ENCODE measurements around the gene FAM229B. TPM values are rescaled to one million over a fixed set of nuclear protein-coding genes. Genes with fewer than 3 reads are reported as not detected.

FAM229B gene
- total RNA-seq (2012; rRNA removed) (8.6 and 11.4 TPM in 2 replicates), polyA plus RNA-seq (2012; rRNA removed) (23.2 and 25.6 TPM in 2 replicates), Bru-seq, nascent RNA (percentile 50 among the genes with signal in this experiment), BruChase-seq, experiment 1, labeled RNA remaining after a 6-hour chase (percentile 53 among the genes with signal in this experiment), BruChase-seq, experiment 2, labeled RNA remaining after a 2-hour chase (percentile 51 among the genes with signal in this experiment)
- polyA plus RNA-seq (2012; cell fraction: cytosol; rRNA removed): 5.0 and 13.4 TPM in 2 replicates
- polyA plus RNA-seq (2012; cell fraction: nucleus; rRNA removed; ENCODE audit: low replicate concordance): 0.74 and 11.5 TPM in 2 replicates
- long read RNA-seq, transcript FAM229B-201 (4 exons, 2,543 nt): major isoform, 17 of 20 reads
- long read RNA-seq, partial matches to known transcripts: 1 of 20 reads
- long read RNA-seq, other reads (novel, unspliced or antisense): 2 of 20 reads

- no peaks in the 10 kb centered on the region for H3K9me3 ChIP-seq (ENCODE audit: control insufficient read depth, insufficient read depth, low read length)
- H3K4me3 ChIP-seq (ENCODE audit: insufficient read depth, low read depth, low read length): peak within 1 kb of the TSS; percentile 69
- H4K5ac ChIP-seq (ENCODE audit: low read depth, low read length): peak within 1 kb of the TSS; percentile 10; the same call in 1 of the 2 replicates
- TF ChIP-seq MXI1 (IDR thresholded peaks at IDR 0.05; ENCODE audit: borderline replicate concordance, low read depth, low read length) (peak; percentile 85; the same call in 1 of the 2 replicates), MAZ (IDR thresholded peaks at IDR 0.05; ENCODE audit: borderline replicate concordance, low read depth, low read length) (0 out of 2 replicates have a peak, but pooled peaks have one; percentile 10), RAD21 (IDR thresholded peaks at IDR 0.05; ENCODE audit: low read length) (0 out of 2 replicates have a peak, but pooled peaks have one; percentile 3), POLR2A (IDR thresholded peaks at IDR 0.05; ENCODE audit: low read depth, low read length) (peak; percentile 69), RCOR1 (IDR thresholded peaks at IDR 0.05; ENCODE audit: insufficient replicate concordance, low read length) (no peak), SMC3 (IDR thresholded peaks at IDR 0.05; ENCODE audit: low read depth, low read length) (no peak), FOS (IDR thresholded peaks at IDR 0.05; ENCODE audit: low read depth, low read length) (0 out of 2 replicates have a peak, but pooled peaks have one; percentile 3), CTCF (conservative IDR thresholded peaks at IDR 0.05; ENCODE audit: low read depth, low read length) (0 out of 2 replicates have a peak, but pooled peaks have one; percentile 8)
- H2BK15ac ChIP-seq (ENCODE audit: low read depth, low read length): peak within 1 kb of the TSS; percentile 3; the same call in 1 of the 3 replicates
- H2AK9ac ChIP-seq (replicated peaks; ENCODE audit: low read depth, low read length, poor library complexity): peak within 1 kb of the TSS; percentile 35
- dilution Hi-C loops (cut with HindIII; ENCODE audit: low sequenced_read_pairs, unreplicated experiment) (no loop called here), in situ Hi-C loops (cut with MboI; ENCODE audit: low sequenced_read_pairs) (no loop called here), intact Hi-C loops (cut with micrococcal nuclease) (loop anchor here (2.0 kb wide), 1 partner anchor 75 kb away; no protein-coding TSS in a partner anchor)
- H3K79me1 ChIP-seq (ENCODE audit: low read depth in 1 of 2, low read length in 2 of 2): peaks cover 3 to 7% of the 10 kb centered on the region in 2 experiments; a peak in 1 of 4 replicates
- no peaks in the 10 kb centered on the region for H3K27me3 ChIP-seq (ENCODE audit: control insufficient read depth, insufficient read depth, low read length)
- POLR2A ChIA-PET (ENCODE audit: unreplicated experiment): no interaction called here
- WGBS, 2 experiments (ENCODE audit: extremely low coverage in 2 of 2, insufficient read length in 1 of 2): 0% methylated on average over 39 of the region's 60 CpGs; no CpG with 5 or more reads in 1 of the 2 experiments
- no peaks in the 10 kb centered on the region for H3K9me1 ChIP-seq (ENCODE audit: insufficient read depth, low read length)
- H3K18ac ChIP-seq (ENCODE audit: low read depth, low read length): peak within 1 kb of the TSS; percentile 42
- peak within 1 kb of the TSS; percentile 65; the same call in 1 of the 2 replicates for H3K56ac ChIP-seq (ENCODE audit: extremely low read depth, insufficient read depth, low read length)
- H3K36me3 ChIP-seq (ENCODE audit: control insufficient read depth, insufficient read depth, low read length): no peaks in the 10 kb centered on the region
- peak within 1 kb of the TSS; percentile 39; the same call in 1 of the 2 replicates for H2BK120ac ChIP-seq (ENCODE audit: low read depth, low read length)
- peak within 1 kb of the TSS; percentile 92 for H3K9ac ChIP-seq (ENCODE audit: low read depth, low read length)
- peak within 1 kb of the TSS; percentile 45 for H3K4ac ChIP-seq (ENCODE audit: low read depth, low read length)
- peak; percentile 98 for DNase-seq
- no peak within 1 kb of the TSS for H2BK20ac ChIP-seq (ENCODE audit: low read depth, low read length)
- H3K4me2 ChIP-seq (ENCODE audit: low read depth, low read length): peak within 1 kb of the TSS; percentile 98
- H2AFZ ChIP-seq (replicated peaks; ENCODE audit: low read length, poor library complexity): peak within 1 kb of the TSS; percentile 95
- peak within 1 kb of the TSS; percentile 71 for H3K14ac ChIP-seq (replicated peaks; ENCODE audit: low read depth, low read length)
- H2AK5ac ChIP-seq (ENCODE audit: low read depth, low read length): no peak within 1 kb of the TSS
- peak within 1 kb of the TSS; percentile 75 for H3K23ac ChIP-seq (ENCODE audit: low read depth, low read length)
- peak within 1 kb of the TSS; percentile 25 to 82; a peak in 3 of 4 replicates for H4K8ac ChIP-seq (ENCODE audit: low read depth in 2 of 2, low read length in 2 of 2)
- peak; percentile 99 for ATAC-seq (ENCODE audit: low read depth)
- CTCF ChIA-PET: interaction anchor here (0.7 to 2.4 kb wide), 10 partner anchors 8 to 252 kb away, joined by 3 to 13 read pairs (median 3); no protein-coding TSS in a partner anchor
- BruUV-seq (replicated peaks): no TSS peak
- peak within 1 kb of the TSS; percentile 60 for H2BK5ac ChIP-seq (ENCODE audit: low read depth, low read length, poor library complexity, severe bottlenecking)
- peak within 1 kb of the TSS; percentile 65 for H3K27ac ChIP-seq (ENCODE audit: insufficient read depth, low read length)
- no peaks in the 10 kb centered on the region for H3K4me1 ChIP-seq (ENCODE audit: control insufficient read depth, insufficient read depth, low read length)
- H4K20me1 ChIP-seq (ENCODE audit: insufficient read depth, low read length): no peaks in the 10 kb centered on the region
- H4K91ac ChIP-seq (ENCODE audit: insufficient read depth, low read depth, low read length): 0 out of 2 replicates have a peak within 1 kb of the TSS, but pooled peaks have one; percentile 9
Observed at GRCh38 chr6:112087136-112087911, at the start of gene FAM229B, which contains the start of gene TUBE1. Gene FAM229B (plus strand): TSS chr6:112087591. CDS start chr6:112099284, 11,693 bp downstream. Gene TUBE1 (minus strand): TSS chr6:112087482. CDS start chr6:112087434, 48 bp downstream.

All from IMR-90 (cell line).